ENCODE measurements around the gene PHC1. TPM values are rescaled to one million over a fixed set of nuclear protein-coding genes. Genes with fewer than 3 reads are reported as not detected.
"Not testable (repeated sequence)": the region's sequence is repeated elsewhere in the genome, so short reads cannot be mapped to it uniquely, and the experiment has no call there.

The PHC1 gene
- total RNA-seq, 1 experiment from 2014 or later: 27.9 TPM

DNA sequence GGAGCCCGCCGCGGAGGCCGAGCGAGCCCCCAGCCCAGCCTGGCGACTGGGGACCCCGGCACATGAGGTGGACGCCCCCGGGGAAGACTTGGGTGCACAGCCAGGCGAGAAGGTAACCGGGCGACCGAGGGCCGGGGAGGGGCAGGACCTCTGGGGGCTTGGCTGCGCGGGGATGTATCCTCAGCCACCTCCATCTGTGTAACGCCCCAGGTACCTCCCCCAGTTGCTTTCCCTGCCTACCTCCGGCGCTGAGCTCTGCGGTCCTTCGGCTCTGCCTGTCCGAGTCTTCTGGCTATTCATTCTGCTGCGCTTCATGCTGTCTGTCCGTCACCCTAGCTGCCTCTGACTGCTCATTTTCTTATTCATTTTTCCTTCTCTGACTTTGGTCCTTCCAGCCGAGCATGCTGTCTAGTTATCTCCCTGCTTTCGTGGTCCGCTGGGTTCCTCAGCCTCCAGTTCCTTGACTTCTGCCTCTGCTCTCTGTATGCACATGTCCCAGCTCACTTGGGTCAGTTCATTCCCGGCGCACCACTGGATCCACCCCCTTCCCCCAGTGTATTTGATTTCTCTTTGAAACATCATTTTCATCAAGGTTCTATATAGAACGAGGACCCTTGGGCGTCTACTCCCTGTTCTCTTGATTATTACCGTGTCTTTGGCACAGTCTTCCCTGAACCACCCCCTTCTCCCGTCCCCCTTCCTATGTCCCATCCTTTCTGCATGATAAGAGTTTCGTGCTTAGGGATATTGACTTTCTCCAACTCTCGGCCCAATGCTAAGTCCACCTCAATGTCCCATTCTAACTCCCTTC is 612 bp downstream of the PHC1 start:
- peaks cover 18% of the 10 kb centered on the region for H3K4me1 Mint-ChIP-seq (ENCODE audit: low read depth, unreplicated experiment)

GRCh38 chr12:8916154-8916553 is 1.8 kb downstream of the PHC1 start:
- no peaks in the 10 kb centered on the region for H3K27me3 Mint-ChIP-seq (ENCODE audit: unreplicated experiment)
- TF ChIP-seq, protein P1, sequence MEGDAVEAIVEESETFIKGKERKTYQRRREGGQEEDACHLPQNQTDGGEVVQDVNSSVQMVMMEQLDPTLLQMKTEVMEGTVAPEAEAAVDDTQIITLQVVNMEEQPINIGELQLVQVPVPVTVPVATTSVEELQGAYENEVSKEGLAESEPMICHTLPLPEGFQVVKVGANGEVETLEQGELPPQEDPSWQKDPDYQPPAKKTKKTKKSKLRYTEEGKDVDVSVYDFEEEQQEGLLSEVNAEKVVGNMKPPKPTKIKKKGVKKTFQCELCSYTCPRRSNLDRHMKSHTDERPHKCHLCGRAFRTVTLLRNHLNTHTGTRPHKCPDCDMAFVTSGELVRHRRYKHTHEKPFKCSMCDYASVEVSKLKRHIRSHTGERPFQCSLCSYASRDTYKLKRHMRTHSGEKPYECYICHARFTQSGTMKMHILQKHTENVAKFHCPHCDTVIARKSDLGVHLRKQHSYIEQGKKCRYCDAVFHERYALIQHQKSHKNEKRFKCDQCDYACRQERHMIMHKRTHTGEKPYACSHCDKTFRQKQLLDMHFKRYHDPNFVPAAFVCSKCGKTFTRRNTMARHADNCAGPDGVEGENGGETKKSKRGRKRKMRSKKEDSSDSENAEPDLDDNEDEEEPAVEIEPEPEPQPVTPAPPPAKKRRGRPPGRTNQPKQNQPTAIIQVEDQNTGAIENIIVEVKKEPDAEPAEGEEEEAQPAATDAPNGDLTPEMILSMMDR (IDR thresholded peaks at IDR 0.05; ENCODE audit: unreplicated experiment): no peak
- H3K9me3 Mint-ChIP-seq (ENCODE audit: low read depth, unreplicated experiment): no peaks in the 10 kb centered on the region
- no peak overlapping the region for H3K4me3 Mint-ChIP-seq (ENCODE audit: low read depth, unreplicated experiment)
- CTCF ChIA-PET: no interaction called here
- H3K27ac Mint-ChIP-seq (ENCODE audit: unreplicated experiment): no peak overlapping the region
- H3K4me1 Mint-ChIP-seq (ENCODE audit: low read depth, unreplicated experiment): peaks cover 18% of the 10 kb centered on the region
- BruUV-seq (replicated peaks): no TSS peak
- H3K36me3 Mint-ChIP-seq (ENCODE audit: insufficient read depth, unreplicated experiment): peaks cover 12% of the 10 kb centered on the region
- intact Hi-C loops (cut with micrococcal nuclease; ENCODE audit: unreplicated experiment): no loop called here
- no peak for DNase-seq

More for the DNA sequence above, 612 bp downstream of the PHC1 start:
- H3K4me3 Mint-ChIP-seq (ENCODE audit: low read depth, unreplicated experiment): no peak overlapping the region
- BruUV-seq (replicated peaks): no TSS peak
- CTCF ChIA-PET: interaction anchor here (0.7 to 1.0 kb wide), 2 partner anchors 115 to 258 kb away, joined by 4 to 7 read pairs; no protein-coding TSS in a partner anchor
- no peaks in the 10 kb centered on the region for H3K9me3 Mint-ChIP-seq (ENCODE audit: low read depth, unreplicated experiment)
- H3K27ac Mint-ChIP-seq (ENCODE audit: unreplicated experiment): no peak overlapping the region
- TF ChIP-seq, protein P1 (IDR thresholded peaks at IDR 0.05; ENCODE audit: unreplicated experiment): no peak
- H3K36me3 Mint-ChIP-seq (ENCODE audit: insufficient read depth, unreplicated experiment): peaks cover 12% of the 10 kb centered on the region
- peak; percentile 53 for DNase-seq
- H3K27me3 Mint-ChIP-seq (ENCODE audit: unreplicated experiment): no peaks in the 10 kb centered on the region
- intact Hi-C loops (cut with micrococcal nuclease; ENCODE audit: unreplicated experiment): no loop called here

- Mint-ChIP-seq H3K36me3 (ENCODE audit: insufficient read depth, unreplicated experiment) (peaks cover 12% of the 10 kb centered on the region), H3K27me3 (ENCODE audit: unreplicated experiment) (no peaks in the 10 kb centered on the region), H3K4me3 (ENCODE audit: low read depth, unreplicated experiment) (no peak overlapping the region), H3K4me1 (ENCODE audit: low read depth, unreplicated experiment) (peaks cover 18% of the 10 kb centered on the region), H3K9me3 (ENCODE audit: low read depth, unreplicated experiment) (no peaks in the 10 kb centered on the region), H3K27ac (ENCODE audit: unreplicated experiment) (no peak overlapping the region)
- CTCF ChIA-PET: no interaction called here
- TF ChIP-seq, protein P1 (IDR thresholded peaks at IDR 0.05; ENCODE audit: unreplicated experiment): no peak
- intact Hi-C loops (cut with micrococcal nuclease; ENCODE audit: unreplicated experiment): no loop called here
- DNase-seq: no peak
- BruUV-seq (replicated peaks): no TSS peak
Observed at GRCh38 chr12:8917031-8917430, 2.7 kb downstream of the PHC1 start.

- CTCF ChIA-PET: no interaction called here
- no peaks in the 10 kb centered on the region for H3K9me3 Mint-ChIP-seq (ENCODE audit: low read depth, unreplicated experiment)
- TF ChIP-seq, protein P1 (IDR thresholded peaks at IDR 0.05; ENCODE audit: unreplicated experiment): no peak
- no TSS peak for BruUV-seq (replicated peaks)
- H3K4me3 Mint-ChIP-seq (ENCODE audit: low read depth, unreplicated experiment): no peak overlapping the region
- no peaks in the 10 kb centered on the region for H3K27me3 Mint-ChIP-seq (ENCODE audit: unreplicated experiment)
- DNase-seq: no peak
- peaks cover 16% of the 10 kb centered on the region for H3K4me1 Mint-ChIP-seq (ENCODE audit: low read depth, unreplicated experiment)
- H3K27ac Mint-ChIP-seq (ENCODE audit: unreplicated experiment): no peak overlapping the region
- intact Hi-C loops (cut with micrococcal nuclease; ENCODE audit: unreplicated experiment): no loop called here
- H3K36me3 Mint-ChIP-seq (ENCODE audit: insufficient read depth, unreplicated experiment): peaks cover 12% of the 10 kb centered on the region
Observed at GRCh38 chr12:8917751-8918150, 3.4 kb downstream of the PHC1 start.

DNA sequence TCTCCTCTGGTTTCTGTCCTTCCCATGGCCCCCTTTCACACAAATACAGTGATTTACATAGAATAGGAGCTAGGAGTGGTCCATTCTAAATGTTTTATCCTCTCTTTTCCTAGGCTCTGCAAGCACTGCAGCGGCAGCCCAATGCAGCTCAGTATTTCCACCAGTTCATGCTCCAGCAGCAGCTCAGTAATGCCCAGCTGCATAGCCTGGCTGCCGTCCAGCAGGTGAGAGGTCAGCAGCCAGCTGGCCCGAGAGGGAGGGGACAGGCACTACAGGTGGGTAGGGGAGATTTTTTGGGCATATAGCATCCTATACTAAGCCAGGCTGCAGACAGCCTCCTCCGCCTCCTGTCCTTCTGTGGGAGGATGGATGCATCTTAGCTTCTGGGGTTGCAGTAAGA is 5.3 kb downstream of the PHC1 start:
- H3K27me3 Mint-ChIP-seq (ENCODE audit: unreplicated experiment); CTCF ChIA-PET; intact Hi-C loops (cut with micrococcal nuclease; ENCODE audit: unreplicated experiment); H3K4me1 Mint-ChIP-seq (ENCODE audit: low read depth, unreplicated experiment); H3K27ac Mint-ChIP-seq (ENCODE audit: unreplicated experiment); H3K9me3 Mint-ChIP-seq (ENCODE audit: low read depth, unreplicated experiment); H3K36me3 Mint-ChIP-seq (ENCODE audit: insufficient read depth, unreplicated experiment); BruUV-seq (replicated peaks); DNase-seq; H3K4me3 Mint-ChIP-seq (ENCODE audit: low read depth, unreplicated experiment): not testable (repeated sequence)
